Hindlimb muscle (tissue), 1 donor: ENCODE measurements around the gene TRDN. TPM values are rescaled to one million over a fixed set of nuclear protein-coding genes. Genes with fewer than 3 reads are reported as not detected.
"Not testable (repeated sequence)": the region's sequence is repeated elsewhere in the genome, so short reads cannot be mapped to it uniquely, and the experiment has no call there.

Source experiments
- DNase-seq: peaks from one replicate; pipeline ENCODE4 v3.0.0-alpha.2; 2013
- polyA plus RNA-seq: library from polyadenylated mRNA; unstranded; fragments of 120-200 nt; gene quantifications from one replicate; pipeline ENCODE4 v1.2.1, GENCODE V29; 2013; ENCODE audit not compliant: insufficient read length

TRDN gene
- polyA plus RNA-seq, 1 donor: 189 TPM

GRCh38 chr6:123562264-123562663, 74.5 kb downstream of the TRDN start:
- no peak for DNase-seq

- DNase-seq: not testable (repeated sequence)
Measured at GRCh38 chr6:123559816-123560215, 76.9 kb downstream of the TRDN start.

GRCh38 chr6:123557474-123557873, 79.3 kb downstream of the TRDN start:
- not testable (repeated sequence) for DNase-seq

GRCh38 chr6:123551939-123552707, 84.6 kb downstream of the TRDN start:
- no peak for DNase-seq

GRCh38 chr6:123550052-123550617, 86.6 kb downstream of the TRDN start:
- DNase-seq: no peak

- DNase-seq: no peak
Measured at GRCh38 chr6:123549476-123549875, 87.3 kb downstream of the TRDN start.

GRCh38 chr6:123547216-123547978, 89.4 kb downstream of the TRDN start:
- DNase-seq: no peak

GRCh38 chr6:123546537-123546936, 90.2 kb downstream of the TRDN start:
- DNase-seq: no peak

- no peak for DNase-seq
Measured at GRCh38 chr6:123541462-123541861, 95.3 kb downstream of the TRDN start.

- DNase-seq: no peak
Measured at GRCh38 chr6:123533862-123534648, 102.7 kb downstream of the TRDN start.

- DNase-seq: no peak
Measured at GRCh38 chr6:123529843-123530242, 106.9 kb downstream of the TRDN start.

- no peak for DNase-seq
Measured at GRCh38 chr6:123529058-123529457, 107.7 kb downstream of the TRDN start.

GRCh38 chr6:123527406-123527805, 109.3 kb downstream of the TRDN start:
- no peak for DNase-seq

GRCh38 chr6:123526128-123526527, 110.6 kb downstream of the TRDN start:
- no peak for DNase-seq

- no peak for DNase-seq
Measured at GRCh38 chr6:123524781-123525180, 112.0 kb downstream of the TRDN start.

- peak; percentile 7 for DNase-seq
Measured at GRCh38 chr6:123520217-123520616, 116.5 kb downstream of the TRDN start.

- peak; percentile 20 for DNase-seq
Measured at GRCh38 chr6:123519189-123519505, 117.6 kb downstream of the TRDN start.

- peak; percentile 6 for DNase-seq
Measured at GRCh38 chr6:123518441-123519188, 118.1 kb downstream of the TRDN start.

GRCh38 chr6:123515715-123516114, 121.0 kb downstream of the TRDN start:
- DNase-seq: peak; percentile 29

GRCh38 chr6:123509112-123509511, 127.6 kb downstream of the TRDN start:
- DNase-seq: no peak

GRCh38 chr6:123508290-123508689, 128.5 kb downstream of the TRDN start:
- DNase-seq: no peak

GRCh38 chr6:123507582-123507981, 129.2 kb downstream of the TRDN start:
- DNase-seq: no peak
